DMS114 treated with DMSO at 0.1 percent for 48 hours (cell line): Measurements from ENCODE around the gene ERN1.
A peak's percentile ranks its signal among the peaks of the same experiment; 100 is the strongest.

Source experiments
- DNase-seq: peaks from one replicate; lab custom pipeline; 2025; ENCODE audit not compliant: unreplicated experiment; lab: John Stamatoyannopoulos, UW

ERN1 gene

DNA sequence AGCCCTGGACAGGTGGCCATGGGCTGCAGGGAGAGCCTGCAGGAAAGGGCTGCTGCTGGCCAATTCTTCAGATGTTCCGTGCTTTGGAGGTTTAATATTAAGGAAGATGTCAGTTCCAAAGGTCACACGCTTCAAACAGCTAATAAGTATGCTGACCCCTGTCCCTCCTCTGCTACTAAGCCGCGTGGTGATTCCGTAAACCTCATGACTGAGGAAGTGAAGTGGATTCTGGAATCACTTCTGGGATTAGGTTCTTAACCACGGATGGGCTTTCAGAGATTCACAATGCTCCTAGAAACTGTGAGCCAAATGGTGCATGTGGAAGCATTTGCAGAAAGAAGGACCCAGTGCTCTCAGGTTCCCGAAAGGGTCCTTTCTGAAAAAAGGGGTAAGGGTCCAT is 28.5 kb upstream of the ERN1 start:
- no peak for DNase-seq

DNA sequence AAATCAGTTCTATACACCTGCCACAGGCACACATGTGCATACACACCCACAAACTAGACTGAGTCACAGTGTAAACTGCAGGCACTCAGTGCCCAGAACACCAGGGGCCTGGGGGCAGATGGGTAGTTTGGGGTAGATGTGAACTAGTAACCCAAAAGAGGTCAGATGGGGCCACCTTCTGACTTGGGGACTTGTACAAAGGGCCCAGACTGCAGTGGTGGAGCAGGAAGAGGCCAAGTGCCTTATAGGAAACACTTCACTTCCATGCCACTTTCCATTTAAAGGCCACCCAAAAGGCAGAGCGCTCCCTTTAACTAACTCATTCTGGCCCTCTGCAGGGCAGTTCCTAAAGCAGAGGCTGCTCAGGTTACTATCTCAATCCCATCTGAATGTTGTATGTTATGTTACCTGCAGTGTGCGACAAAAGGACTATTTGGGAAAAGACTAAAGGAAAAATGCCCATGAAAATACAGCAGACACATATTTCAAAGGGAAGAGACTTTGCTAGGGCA is 27.8 kb upstream of the ERN1 start:
- DNase-seq: no peak

DNA sequence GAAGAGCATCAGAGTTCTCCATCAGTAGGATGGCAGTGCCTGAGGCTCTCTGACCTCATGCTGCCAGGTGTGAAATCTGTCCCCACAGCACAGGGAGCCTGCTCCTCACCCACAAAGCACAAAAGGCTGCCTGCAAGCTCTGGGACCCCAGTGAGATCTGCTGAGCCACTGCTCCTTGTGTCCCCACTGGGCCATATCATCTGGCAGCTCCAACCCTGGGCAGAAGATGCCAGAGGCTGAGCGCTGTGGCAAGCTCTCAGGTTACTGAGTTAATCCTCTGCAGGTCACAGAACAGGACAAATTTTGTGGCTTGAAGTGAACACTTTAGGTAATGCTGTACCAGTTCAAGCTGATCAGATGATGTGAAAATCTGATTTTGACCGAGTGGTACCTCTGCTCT is 26.7 kb upstream of the ERN1 start:
- DNase-seq: no peak

DNA sequence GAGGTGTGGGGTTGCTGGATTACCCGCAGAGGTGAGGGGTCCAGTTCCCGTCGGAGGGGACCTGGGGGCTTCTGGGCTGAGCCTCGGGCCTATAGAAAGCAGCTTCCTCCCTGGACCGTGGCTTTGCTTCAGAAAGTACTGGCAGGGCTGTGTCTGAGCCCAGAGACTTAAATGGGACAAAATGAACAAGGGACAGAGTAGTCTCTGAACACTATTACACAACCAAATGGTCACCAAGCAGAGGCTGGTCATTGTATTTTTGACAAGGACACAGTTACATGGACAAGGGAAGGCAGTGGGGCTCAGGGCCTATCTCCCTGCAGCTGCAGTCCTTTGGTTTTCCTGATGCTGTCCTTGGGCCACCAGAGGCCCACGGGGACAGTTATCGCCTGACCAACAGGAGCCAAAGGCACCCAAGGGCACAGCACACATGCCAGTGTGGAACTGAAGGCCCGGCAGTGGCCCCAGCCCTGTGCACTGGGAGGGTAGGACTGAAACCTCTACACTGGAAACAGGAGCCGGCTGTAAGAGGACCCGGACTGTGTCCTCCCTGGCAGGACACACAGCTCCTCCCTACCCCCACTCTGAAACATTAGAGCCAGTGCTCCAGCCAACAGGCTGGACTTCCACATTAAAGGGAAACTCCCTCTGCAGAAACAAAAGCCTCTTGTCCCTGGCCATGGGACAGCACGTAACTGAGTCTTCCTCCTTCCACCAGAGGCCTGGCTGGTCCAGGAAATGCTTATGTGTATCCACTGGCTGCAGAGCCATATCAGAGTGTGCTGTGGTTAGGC is 26.0 kb upstream of the ERN1 start:
- no peak for DNase-seq

DNA sequence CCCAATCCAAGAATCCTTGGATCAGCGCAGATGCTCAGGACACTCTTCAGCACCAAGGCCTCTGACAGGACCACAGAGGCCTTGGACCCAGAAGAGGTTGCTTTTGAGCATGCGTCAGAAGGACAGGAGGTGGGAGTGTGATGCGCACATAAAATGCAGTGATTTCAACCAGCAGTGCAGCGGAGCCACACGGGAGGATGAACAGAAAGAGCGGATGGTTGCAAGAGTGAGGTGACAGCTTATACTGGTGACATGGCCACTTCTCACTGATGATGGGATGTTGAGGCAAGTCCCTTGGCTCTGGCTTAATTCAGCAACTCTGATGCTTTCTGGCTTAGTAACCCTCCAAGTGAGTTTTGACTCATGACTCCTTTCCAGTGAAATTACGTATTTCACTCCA is 25.2 kb upstream of the ERN1 start:
- no peak for DNase-seq

DNA sequence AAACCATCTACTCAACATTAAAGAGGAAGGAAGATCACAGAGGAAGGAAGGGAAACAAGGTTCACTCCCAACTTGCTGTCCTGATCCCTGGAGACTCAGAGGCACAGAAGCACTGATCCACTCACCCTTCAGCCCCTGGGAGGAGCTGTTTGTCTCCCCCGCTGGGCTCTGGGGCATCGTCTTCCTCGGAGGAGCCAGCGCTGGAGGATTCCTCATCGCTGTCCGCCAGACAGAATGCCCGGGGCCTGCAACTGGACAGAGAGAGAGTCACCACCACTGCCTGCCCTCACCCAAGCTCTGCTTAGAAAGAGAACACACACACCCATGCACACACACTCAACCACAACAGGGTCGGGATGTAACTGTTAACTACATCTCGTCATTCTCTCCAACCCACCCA is 24.8 kb upstream of the ERN1 start:
- DNase-seq: no peak

DNA sequence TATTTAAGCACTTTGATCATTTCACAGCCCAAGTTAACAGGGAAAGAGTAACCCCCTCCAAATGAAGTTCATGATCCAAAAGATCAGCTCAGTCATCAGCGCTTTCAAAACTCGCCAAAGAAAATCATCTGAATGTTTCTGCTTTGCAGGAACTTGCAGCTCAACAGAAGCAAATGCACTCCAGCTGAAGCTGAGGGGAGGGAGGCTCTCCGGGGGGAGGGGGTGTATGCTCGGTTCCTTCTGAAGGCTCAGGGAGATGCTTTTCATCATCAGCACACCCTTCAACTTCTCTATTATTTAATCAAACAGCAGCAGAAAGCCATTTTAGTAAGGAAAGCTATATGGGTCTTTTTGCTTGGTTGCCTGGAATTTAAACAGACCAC is 24.4 kb upstream of the ERN1 start:
- no peak for DNase-seq

DNA sequence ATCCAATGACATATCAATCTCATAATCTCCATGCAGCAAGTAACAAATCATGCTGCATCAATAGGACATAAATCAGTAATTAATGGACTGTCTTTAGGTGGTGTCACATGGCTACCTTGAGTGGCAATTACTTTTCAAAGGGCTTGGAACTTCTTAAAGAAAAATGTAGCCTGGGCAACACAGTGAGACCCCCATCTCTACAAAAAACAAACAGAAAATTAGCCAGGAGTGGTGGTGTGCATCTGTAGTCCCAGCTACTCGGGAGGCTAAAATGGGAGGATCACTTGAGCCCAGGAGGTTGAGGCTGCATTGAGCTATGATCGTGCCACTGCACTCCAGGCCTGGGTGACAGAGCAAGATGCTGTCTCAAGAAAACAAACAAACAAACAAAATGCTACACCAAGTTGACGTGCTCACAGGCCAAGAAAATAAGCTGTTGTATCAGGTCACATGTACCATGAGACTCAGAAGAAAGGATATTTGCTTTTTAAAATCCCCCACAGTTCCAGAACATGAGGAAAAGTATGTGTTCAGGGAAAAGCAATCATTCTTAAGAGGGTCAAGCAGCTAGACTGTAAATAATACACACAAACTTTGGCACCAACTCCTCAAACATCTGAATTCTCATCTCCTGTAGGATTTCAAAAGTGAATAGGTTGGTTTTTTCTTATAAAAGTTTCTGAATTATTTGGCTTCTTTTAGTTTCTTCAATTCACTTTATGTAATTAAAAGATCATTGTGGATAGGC is 23.8 kb upstream of the ERN1 start:
- no peak for DNase-seq

DNA sequence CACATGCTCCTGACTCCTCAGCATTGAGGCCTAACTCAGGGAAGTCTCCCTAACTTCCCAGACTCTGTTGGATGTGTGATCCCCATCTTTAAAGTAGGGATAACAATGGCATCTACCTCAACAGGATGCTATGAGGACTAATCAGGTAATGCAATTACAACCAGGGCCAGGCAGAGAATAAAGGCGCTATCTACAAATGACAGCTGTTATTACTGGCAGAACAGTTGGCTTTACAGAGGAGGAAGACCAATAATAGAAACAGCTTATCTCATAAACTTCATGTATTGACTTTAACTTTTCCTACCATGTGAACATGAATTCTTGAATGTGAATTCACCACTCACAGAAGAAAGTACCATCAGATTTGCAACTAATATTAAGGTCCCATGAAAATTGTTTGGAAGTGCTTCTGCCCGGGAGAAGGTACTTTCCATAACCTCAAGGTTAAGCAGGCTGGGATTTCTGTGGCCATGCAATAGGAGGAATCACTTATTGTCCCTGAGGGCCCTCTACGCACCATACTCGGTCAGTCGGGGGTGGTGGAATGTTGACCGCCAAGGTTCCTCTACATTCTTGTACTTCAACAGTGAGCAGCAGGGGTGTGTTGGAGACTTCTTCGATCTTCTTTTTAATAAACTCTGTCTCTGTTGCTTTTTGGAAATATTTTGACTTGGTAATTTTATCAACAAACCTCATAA is 22.6 kb upstream of the ERN1 start:
- DNase-seq: no peak

DNA sequence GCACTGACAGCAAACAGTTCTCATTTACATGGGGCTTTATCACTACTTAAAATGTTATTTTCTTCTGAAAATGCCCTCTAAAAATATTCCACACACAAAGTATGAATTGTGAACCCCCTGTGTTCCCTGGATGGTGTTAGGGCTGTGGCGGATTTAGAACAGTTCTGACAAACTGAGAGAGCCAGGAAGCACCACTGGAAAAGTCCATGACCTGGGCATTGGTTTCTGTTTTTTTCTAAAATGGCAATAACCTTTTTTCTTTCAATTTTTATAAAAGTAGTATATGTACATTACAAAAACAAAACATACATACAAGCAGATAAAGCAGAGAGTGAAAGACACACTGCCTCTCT is 21.0 kb upstream of the ERN1 start:
- DNase-seq: no peak

DNA sequence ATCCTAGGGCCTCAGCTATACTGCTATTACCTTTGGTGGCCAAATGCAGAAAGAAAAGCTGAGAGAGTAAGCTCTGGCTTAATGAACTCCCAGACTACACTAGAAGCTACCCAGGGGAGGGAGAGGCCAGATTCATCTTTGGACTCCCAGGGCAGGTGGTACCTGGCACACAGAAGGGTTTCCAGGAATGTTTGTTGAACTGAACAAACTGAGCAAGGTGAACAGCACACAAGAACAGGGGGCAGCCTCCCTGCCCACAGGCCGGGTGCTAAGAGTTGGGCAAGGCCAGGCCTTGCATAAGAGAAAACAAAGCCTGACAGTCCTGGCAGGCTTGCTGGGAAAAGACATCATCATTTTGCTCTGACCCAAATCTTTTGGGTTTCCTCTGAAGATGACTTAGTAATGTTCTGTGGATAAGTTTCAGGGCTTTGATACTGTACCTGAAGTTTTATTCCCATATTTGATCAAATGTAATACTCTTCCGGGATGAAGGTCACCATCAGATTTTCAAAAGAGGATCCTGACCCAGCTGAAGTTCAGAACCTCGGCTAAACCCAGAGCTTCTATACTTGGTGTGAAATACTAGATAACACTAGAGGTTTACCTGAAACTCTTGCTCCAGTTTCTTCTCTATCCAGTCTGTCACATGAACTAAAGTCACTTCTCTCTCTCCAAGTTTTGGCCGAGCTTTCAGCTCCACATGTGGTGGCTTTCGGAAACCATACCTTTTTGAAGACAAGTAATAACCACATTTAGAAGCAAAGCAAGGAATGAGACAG is 20.5 kb upstream of the ERN1 start:
- DNase-seq: no peak

DNA sequence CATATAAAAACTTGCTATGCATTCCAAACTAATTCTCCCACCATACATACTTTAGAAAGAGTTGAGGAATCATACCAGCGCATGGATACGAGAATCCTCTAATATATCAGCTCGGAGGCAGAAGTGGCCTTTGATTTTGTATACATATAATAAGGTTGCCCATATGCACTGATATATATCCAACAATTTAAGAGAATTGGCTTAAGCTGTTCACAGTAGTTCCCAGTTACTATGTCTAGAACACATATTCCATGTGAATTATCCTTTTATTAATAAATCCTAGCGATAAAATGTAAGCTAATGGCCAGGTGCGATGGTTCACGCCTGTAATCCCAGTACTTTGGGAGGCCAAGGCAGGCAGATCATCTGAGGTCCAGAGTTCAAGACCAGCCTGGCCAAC is 19.3 kb upstream of the ERN1 start:
- DNase-seq: no peak

DNA sequence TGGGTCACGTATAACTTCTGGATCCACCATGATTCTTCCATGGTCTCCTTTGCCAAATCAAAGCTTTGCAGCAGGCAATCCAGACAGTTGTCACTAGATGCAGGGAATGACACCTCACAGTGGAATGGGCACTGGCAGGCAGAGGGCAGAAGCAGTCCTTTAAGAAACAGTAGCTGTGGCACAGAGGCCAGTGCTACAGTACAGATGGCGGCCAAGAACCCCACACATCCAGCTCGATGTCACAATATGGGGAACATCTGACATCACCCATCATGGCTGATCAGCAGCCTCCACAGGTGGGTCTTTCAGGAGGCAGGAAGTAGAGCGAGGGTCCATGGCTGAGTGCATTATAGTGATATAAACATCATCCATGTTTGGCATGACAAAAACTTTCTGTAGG is 18.8 kb upstream of the ERN1 start:
- no peak for DNase-seq

DNA sequence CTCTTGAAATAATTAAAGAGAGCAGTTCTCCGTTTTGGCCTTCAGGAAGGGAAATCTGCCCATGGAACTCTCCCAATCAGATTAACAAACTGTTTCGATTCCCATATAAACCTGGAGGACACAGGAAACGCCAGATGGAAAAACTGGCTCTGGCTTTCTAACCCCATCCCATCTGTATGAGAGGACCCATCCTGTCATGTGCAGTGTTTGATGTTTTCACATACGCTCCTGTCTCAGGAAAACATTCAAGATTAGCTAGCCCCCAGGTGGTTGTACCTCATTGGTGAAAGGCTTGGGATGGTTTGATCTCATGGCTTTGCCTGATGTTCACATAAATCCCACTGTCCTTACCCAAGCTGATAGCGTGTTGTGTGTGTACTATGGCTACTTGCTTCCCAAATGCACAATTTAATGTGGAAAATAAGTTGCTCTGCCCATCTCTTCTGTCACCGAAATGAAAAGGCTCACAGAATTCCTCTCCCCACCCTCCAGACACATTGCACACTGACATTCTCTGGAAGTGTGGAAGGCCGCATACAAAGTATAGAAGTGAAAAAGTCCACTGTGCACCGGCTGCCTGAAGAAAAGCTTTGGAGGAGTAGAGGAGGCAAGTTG is 18.2 kb upstream of the ERN1 start:
- DNase-seq: no peak

DNA sequence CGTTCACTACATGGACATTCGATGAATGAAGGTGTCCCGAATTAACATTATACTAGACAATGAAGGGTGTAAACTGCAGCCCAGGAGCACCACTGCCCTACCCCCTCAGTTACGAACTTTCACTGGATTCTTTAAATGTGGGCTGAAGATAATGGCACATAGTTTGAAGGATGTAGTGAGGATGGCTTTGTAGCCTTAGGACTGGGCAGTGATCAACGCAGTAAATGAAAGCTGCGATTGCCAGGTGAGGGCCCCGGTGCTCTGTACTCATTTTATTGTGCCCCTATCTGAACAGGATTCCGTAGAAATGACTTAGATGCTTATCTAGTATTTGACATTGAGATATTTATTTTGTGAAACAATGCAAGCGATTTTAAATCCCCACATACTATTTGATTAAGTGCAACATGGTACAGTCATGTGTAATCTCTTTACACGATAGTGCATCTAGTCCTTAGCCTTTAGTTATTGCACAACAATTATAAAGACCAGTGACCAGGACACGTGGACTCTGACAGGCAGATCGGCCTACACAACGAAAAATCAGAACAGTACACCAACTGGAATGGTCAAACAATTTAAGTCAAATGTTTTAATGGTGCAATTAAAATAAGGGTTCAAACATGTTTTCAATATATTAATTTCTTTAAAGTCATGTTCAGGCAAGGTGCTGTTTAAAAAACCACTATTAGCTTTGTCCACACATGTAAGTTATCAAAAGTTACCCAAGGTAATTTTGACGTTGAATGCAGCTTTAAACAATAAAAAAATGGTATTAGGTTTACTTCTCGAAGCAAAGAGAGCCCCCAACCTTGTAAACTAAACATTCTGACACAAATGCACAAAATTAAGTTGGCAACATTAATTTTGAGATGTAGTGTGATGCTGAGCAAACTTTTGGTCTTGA is 17.4 kb upstream of the ERN1 start:
- peak; percentile 21 for DNase-seq

DNA sequence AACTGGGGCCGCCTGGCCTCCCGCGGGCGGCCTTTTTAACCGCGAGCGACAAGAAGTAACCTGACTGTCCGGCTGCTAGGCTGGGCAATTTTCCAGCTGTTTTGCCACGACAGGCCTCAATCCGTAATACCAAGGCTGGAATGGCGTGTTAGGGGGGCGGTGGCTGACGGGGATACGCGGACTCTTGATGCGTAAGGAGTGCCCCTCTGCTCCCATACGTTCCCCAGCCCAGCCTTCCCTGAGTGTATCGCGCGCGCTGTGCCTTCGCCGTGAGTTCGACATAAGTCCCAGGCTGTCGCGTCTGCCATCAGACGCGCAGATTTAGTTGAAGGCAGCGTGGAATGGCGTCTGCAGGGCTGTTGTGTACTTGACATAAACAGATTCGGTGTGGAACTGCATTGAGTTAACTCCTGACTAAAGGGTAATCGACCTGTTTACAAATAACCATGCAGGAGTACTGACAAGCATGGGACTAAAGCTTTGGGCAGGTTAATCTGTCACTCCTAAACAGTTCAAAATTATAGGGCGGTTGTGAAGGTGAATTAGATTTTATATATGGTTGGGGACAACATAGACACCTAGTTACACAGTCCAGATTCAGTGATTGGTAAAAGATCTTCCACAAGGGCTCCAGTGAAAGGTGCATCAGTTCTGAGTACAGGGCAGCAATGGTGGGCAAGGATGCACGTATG is 16.6 kb upstream of the ERN1 start:
- DNase-seq: peak; percentile 22

DNA sequence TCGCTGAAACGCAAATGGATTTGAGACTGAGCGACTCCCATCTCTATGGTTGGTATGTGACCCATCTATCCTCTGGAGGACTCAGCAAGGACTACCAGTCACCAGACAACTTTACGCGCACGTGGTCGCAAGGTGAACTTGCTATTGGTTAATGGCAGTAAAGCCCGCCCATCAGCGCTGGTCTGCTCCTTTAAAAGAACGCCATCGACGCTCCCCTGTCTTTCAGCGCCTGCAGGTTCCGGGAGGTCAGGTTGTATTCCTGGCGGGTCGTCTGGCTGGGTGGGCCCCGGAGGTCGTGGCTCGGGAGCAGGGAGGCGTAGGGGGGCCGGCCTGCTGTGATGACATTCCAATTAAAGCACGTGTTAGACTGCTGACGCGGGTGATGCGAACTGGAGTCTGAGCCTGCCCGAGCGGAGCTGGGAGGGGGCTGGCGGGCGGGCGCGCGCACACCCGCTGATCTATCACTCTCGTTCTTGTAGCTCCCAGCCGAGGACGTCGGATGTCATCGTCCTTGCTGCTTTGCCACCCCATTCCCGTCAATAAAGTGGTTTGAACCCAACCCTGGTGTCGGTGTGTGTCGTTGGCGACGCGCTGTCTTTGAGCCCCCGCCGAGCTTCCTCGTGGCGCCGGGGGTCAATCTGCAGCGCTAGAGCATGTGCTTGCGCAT is 15.9 kb upstream of the ERN1 start:
- peak; percentile 97 for DNase-seq

DNA sequence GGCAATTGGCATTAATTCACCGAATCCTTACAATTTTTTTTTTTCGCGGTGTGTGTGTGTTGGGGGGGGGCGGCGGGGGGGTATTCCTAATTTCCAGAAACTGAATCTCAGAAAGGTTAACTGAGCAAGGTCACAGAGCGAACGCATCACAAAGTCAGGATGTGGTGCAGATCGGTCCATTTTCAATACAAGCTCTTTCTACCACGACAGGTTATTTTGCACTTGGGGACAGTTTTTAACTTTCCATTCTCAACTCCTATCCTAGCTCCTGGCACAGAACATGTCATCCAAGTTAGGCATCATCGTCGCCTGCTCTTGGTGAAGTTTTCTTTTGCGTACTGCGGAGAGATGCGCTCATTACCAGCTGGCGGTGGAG is 15.4 kb upstream of the ERN1 start:
- DNase-seq: no peak

DNA sequence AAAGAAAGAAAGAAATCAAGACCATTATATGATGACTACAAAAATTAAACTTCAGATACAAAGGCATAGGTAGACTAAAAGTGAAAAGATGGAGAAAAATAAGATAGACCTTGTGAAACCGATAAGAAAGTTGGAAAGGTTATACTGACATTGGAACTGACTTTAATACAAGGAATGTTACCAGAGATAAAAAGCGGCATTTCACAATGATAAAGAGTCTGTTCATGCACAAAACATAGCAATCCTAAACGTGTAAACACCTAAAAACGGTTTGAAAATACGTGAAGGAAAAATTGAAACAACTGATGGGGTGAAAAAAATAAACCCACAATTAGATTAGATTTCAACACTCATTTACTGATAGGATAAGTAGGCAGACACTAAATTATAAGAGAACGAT is 9.6 kb upstream of the ERN1 start:
- no peak for DNase-seq
